PC-9 (cell line): ENCODE data around the gene CNGB1. TPM values are rescaled to one million over a fixed set of nuclear protein-coding genes. Genes with fewer than 3 reads are reported as not detected.
"Not testable (repeated sequence)": the region's sequence is repeated elsewhere in the genome, so short reads cannot be mapped to it uniquely, and the experiment has no call there.

Experiments
- BruUV-seq: library from RNA; stranded (reverse); fragments of 400-500 nt; replicated peaks from 2 replicates; lab custom pipeline; 2021; lab: Mats Ljungman, UMichigan
- CTCF ChIA-PET: fragments of 300-600 bp; sonication (Branson Sonifier 250); formaldehyde crosslinking; loops from one replicate; lab custom pipeline; 2022; ENCODE audit warnings: antibody characterized with exemption; lab: Charles Lee
- POLR2A ChIA-PET: fragments of 300-600 bp; sonication (Branson Sonifier 250); formaldehyde crosslinking; loops from one replicate; lab custom pipeline; 2022; ENCODE audit warnings: antibody characterized with exemption; ENCODE audit not compliant: unreplicated experiment; lab: Charles Lee
- DNase-seq, 2 experiments: peaks; one replicate each; pipeline versions ENCODE4 v3.0.0 to v3.0.0-alpha.2; 2015 to 2022; ENCODE audit warnings: mixed read lengths in 1 of 2
- H2AFZ ChIP-seq: fragments of 200-600 bp; sonication (generic); 2 replicates; pipeline ENCODE4 v1.8.1; 2017; ENCODE audit warnings: antibody characterized with exemption
- H3F3A ChIP-seq: fragments of 200-600 bp; sonication (generic); 2 replicates; pipeline ENCODE4 v1.8.1; 2017; ENCODE audit warnings: antibody characterized with exemption, mild to moderate bottlenecking, low read depth; ENCODE audit not compliant: insufficient read depth
- H3K27ac ChIP-seq: fragments of 200-600 bp; sonication (generic); 2 replicates; pipeline ENCODE4 v1.6.1; 2016; ENCODE audit warnings: mixed run types
- H3K27me3 ChIP-seq: fragments of 200-600 bp; sonication (generic); 2 replicates; pipeline ENCODE4 v1.6.1; 2016; ENCODE audit warnings: low read depth, mixed run types; ENCODE audit not compliant: insufficient read depth
- H3K36me3 ChIP-seq: fragments of 200-600 bp; sonication (generic); 2 replicates; pipeline ENCODE4 v1.6.1; 2016; ENCODE audit warnings: low read depth, mixed run types
- H3K4me1 ChIP-seq: fragments of 200-600 bp; sonication (generic); replicated peaks from 2 replicates; pipeline ENCODE4 v1.6.1; 2016; ENCODE audit warnings: mixed run types; ENCODE audit not compliant: insufficient read depth
- H3K4me2 ChIP-seq: fragments of 200-600 bp; sonication (generic); 2 replicates; pipeline ENCODE4 v1.6.1; 2017; ENCODE audit warnings: mixed run types
- H3K4me3 ChIP-seq: fragments of 200-600 bp; sonication (generic); 2 replicates; pipeline ENCODE4 v1.6.1; 2016; ENCODE audit warnings: mixed run types
- H3K79me2 ChIP-seq: fragments of 200-600 bp; sonication (generic); 2 replicates; pipeline ENCODE4 v1.6.1; 2017; ENCODE audit warnings: low read depth, mixed run types
- H3K9me2 ChIP-seq: fragments of 200-600 bp; sonication (generic); 2 replicates; pipeline ENCODE4 v1.8.1; 2017; ENCODE audit warnings: mild to moderate bottlenecking; ENCODE audit not compliant: insufficient read depth
- H3K9me3 ChIP-seq: fragments of 200-600 bp; sonication (generic); 2 replicates; pipeline ENCODE4 v1.8.1; 2016; ENCODE audit warnings: low read depth; ENCODE audit not compliant: insufficient read depth
- H4K20me1 ChIP-seq: fragments of 200-600 bp; sonication (generic); 2 replicates; pipeline ENCODE4 v1.8.1; 2017; ENCODE audit not compliant: insufficient read depth
- CTCF ChIP-seq: fragments of 200-600 bp; sonication (generic); conservative IDR thresholded peaks from 2 replicates; pipeline ENCODE4 v1.6.1; 2017; ENCODE audit warnings: mixed run types, antibody characterized with exemption, mild to moderate bottlenecking, moderate library complexity
- EZH2 ChIP-seq: fragments of 200-600 bp; sonication (generic); IDR thresholded peaks from 2 replicates; pipeline ENCODE4 v1.8.0; 2017; ENCODE audit warnings: antibody characterized with exemption, low read depth
- intact Hi-C: fragments of 100-400 bp; cut with micrococcal nuclease; formaldehyde crosslinking; loops from one replicate; pipeline ENCODE4 v1.10.0; 2022; ENCODE audit not compliant: unreplicated experiment
- total RNA-seq: library from RNA; stranded (reverse); gene quantifications from 2 replicates; pipeline ENCODE4 v1.2.3, GENCODE V29; 2021

CNGB1 gene
- total RNA-seq, 1 experiment from 2014 or later = 1.1 TPM

GRCh38 chr16:57944970-57945739 is 25.8 kb downstream of the CNGB1 start:
- peaks cover 8% of the 10 kb centered on the region; the same call in 1 of the 2 replicates for H3K4me1 ChIP-seq
- no peaks in the 10 kb centered on the region for H3K9me2 ChIP-seq
- no peak overlapping the region for H3K27ac ChIP-seq
- H3K27me3 ChIP-seq = no peaks in the 10 kb centered on the region
- no peaks in the 10 kb centered on the region for H3K9me3 ChIP-seq
- no peak overlapping the region for H3K4me3 ChIP-seq
- no peak overlapping the region for H2AFZ ChIP-seq
- no peaks in the 10 kb centered on the region for H4K20me1 ChIP-seq
- no peaks in the 10 kb centered on the region for H3K36me3 ChIP-seq
- peaks cover 7% of the 10 kb centered on the region; the same call in 1 of the 2 replicates for H3F3A ChIP-seq
- no peak overlapping the region for H3K4me2 ChIP-seq
- BruUV-seq = no TSS peak
- CTCF ChIA-PET = interaction anchor here (0.7 kb wide), 1 partner anchor 184 kb away, joined by 3 read pairs; no protein-coding TSS in a partner anchor
- no peak for DNase-seq
- no peak for TF ChIP-seq EZH2
- TF ChIP-seq CTCF = no peak
- intact Hi-C loops = no loop called here
- H3K79me2 ChIP-seq = no peaks in the 10 kb centered on the region
- POLR2A ChIA-PET = no interaction called here

GRCh38 chr16:57943381-57943780 is 27.5 kb downstream of the CNGB1 start:
- peaks cover 14% of the 10 kb centered on the region; the same call in 1 of the 2 replicates for H3K4me1 ChIP-seq
- H3K27me3 ChIP-seq, POLR2A ChIA-PET, H3K27ac ChIP-seq, H2AFZ ChIP-seq, BruUV-seq, H3K79me2 ChIP-seq, H3K4me2 ChIP-seq, H3K4me3 ChIP-seq, H4K20me1 ChIP-seq, H3K36me3 ChIP-seq, intact Hi-C loops, H3K9me2 ChIP-seq, H3F3A ChIP-seq, DNase-seq, H3K9me3 ChIP-seq: not testable (repeated sequence)
- CTCF ChIA-PET = interaction anchor here (0.5 kb wide), 1 partner anchor 41 kb away, joined by 3 read pairs; no protein-coding TSS in a partner anchor

- DNase-seq, CTCF ChIA-PET, H3F3A ChIP-seq, H3K36me3 ChIP-seq, H4K20me1 ChIP-seq, POLR2A ChIA-PET, H3K4me3 ChIP-seq, intact Hi-C loops, BruUV-seq, H3K9me3 ChIP-seq, H3K27me3 ChIP-seq, H3K4me2 ChIP-seq, H3K79me2 ChIP-seq, H3K27ac ChIP-seq, H3K9me2 ChIP-seq, H2AFZ ChIP-seq: not testable (repeated sequence)
- peaks cover 14% of the 10 kb centered on the region; the same call in 1 of the 2 replicates for H3K4me1 ChIP-seq
Observed at GRCh38 chr16:57941901-57942300, 29.0 kb downstream of the CNGB1 start.

GRCh38 chr16:57941016-57941664 is 29.8 kb downstream of the CNGB1 start:
- intact Hi-C loops = no loop called here
- ChIA-PET POLR2A (no interaction called here), CTCF (no interaction called here)
- Histone ChIP-seq H3F3A (peaks cover 3% of the 10 kb centered on the region; the same call in 1 of the 2 replicates), H3K27me3 (no peaks in the 10 kb centered on the region), H3K9me3 (no peaks in the 10 kb centered on the region), H3K4me3 (no peak overlapping the region), H3K4me2 (peak overlapping the region; percentile 53), H3K36me3 (no peaks in the 10 kb centered on the region), H3K9me2 (no peaks in the 10 kb centered on the region), H3K4me1 (peaks cover 15% of the 10 kb centered on the region; the same call in 1 of the 2 replicates), H2AFZ (no peak overlapping the region), H4K20me1 (no peaks in the 10 kb centered on the region), H3K27ac (no peak overlapping the region), H3K79me2 (no peaks in the 10 kb centered on the region)
- no TSS peak for BruUV-seq
- peak; percentile 38 to 46 for DNase-seq
- TF ChIP-seq CTCF (no peak), EZH2 (no peak)
